GM19240 (cell line): ENCODE results near the gene NSMCE3.
"Not testable (repeated sequence)": the region's sequence is repeated elsewhere in the genome, so short reads cannot be mapped to it uniquely, and the experiment has no call there.

ENCODE experiments used
- DNase-seq: peaks from one replicate; pipeline ENCODE4 v3.0.0; 2011; ENCODE audit warnings: low spot score; ENCODE audit not compliant: insufficient read length

The NSMCE3 gene

GRCh38 chr15:29270169-29270955, 740 bp upstream of the NSMCE3 start:
- DNase-seq, result no peak

- no peak for DNase-seq
Measured at GRCh38 chr15:29268706-29269484, 727 bp downstream of the NSMCE3 start.

- DNase-seq, result no peak
Measured at GRCh38 chr15:29266052-29266582, 3.5 kb downstream of the NSMCE3 start.

DNA sequence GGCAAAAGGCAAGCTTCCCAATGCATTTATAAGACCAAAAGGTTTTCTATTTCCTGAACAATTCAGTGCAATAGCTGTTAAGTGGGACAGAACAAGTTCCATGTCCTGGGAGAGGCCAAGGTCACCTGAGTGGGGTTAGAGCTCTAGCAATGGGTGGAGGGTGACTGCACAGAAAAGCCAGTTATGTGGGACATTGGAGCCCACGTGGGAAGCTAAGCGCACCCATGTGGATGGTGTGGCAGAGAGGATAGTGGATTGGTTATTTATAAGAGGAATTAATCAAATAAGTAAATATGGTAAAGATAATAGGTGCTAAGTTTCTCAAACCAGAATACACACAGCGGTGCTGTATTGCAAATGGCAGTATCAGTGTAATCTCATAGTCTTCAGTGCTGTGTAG, 6.3 kb downstream of the NSMCE3 start:
- no peak for DNase-seq

DNA sequence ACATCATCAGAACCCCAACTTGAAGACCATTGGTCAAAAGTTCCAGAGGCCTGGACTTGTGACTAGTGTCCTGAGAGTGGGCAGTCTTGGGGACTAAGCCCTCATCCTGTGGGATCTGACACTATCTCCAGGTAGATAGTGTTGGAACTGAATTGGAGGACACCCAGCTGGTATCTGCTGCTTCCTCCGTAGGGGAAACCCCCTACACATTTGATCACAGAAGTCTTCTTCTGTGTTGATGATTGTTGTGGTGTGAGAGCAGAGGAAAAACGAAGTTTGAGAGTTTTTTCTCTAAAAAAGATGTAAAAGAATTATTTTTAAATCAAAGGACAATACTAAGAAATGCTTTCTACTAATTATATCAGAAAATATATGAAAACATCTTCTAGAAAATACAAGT, 6.9 kb downstream of the NSMCE3 start:
- no peak for DNase-seq

- DNase-seq, result no peak
Measured at GRCh38 chr15:29260896-29261295, 8.7 kb downstream of the NSMCE3 start.

- DNase-seq, result no peak
Measured at GRCh38 chr15:29259233-29259632, 10.4 kb downstream of the NSMCE3 start.

DNA sequence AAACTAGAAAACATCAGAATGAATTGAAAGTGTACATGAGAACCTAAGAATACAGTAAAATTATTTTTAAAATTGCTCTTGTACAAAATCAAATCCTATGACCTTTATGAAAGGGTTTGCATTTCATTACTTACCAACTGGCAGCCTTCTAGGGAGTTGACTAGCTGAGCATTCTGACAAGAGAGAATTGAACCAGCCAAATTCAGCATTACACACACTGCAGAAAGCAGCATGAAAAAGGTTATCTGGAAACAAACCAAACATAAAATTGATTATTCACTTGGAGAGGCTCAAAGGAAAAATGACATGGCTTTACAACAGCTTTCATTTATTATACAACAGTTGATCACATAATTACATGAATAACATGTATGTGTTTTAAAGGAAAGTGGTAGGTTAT, 17.4 kb downstream of the NSMCE3 start:
- no peak for DNase-seq

GRCh38 chr15:29244544-29244943, 25.1 kb downstream of the NSMCE3 start:
- DNase-seq, result no peak

- no peak for DNase-seq
Measured at GRCh38 chr15:29244123-29244522, 25.5 kb downstream of the NSMCE3 start.

DNA sequence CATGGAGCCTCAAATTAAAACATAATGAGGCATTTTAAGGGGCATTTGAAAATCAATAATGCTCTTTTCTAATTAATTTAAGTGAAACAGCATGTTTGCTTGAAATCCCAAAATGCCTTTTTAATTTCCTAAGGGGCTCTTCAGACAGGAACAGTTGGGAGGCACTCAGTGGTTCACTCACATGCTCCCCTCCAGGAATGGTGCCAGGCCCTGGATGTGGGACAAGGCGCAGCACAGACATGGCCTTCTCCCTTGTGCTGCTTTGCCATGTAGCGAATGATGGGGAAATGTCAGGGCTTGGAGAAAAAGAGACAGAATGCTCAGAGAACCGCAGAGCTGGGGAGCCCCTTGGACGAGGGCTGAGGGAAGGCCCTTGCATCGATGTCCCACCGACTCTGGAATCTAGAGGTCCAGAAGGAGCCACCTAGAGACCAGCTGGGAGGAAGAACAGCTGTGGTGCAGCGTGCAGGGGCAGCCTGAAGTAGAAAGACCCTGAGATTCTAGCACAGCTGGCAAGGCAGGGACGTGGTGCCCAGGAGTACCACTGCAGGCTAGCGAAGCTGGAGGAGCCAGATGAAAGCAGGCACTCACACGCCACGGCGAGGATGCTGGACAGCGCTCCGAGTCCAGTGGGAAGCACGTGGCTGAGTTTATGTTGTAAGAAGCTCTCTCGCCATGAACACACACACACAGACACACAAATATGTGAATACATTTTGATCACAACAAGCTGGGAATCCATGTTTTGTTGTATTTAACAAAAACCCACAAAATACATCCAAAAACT, 27.0 kb downstream of the NSMCE3 start:
- no peak for DNase-seq

DNA sequence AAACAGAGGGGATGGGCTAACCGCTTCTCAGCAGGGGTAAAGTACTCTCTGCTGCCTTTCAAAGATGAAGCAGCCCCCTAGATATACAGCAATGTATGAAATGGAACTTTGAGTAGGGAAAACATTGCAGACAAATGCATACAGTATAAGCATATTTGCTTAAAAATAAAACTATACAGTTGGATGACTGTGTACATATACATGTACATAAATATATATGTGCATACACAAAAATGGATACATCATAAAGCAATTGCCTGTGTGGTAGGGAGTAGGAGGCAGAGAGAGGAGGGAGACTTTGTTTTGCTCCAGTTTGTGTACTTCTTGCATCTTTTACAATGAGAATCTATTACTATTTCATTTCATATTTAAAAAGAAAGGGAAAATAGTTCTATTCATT, 28.4 kb downstream of the NSMCE3 start:
- DNase-seq, result no peak

- no peak for DNase-seq
Measured at GRCh38 chr15:29239395-29239794, 30.2 kb downstream of the NSMCE3 start.

DNA sequence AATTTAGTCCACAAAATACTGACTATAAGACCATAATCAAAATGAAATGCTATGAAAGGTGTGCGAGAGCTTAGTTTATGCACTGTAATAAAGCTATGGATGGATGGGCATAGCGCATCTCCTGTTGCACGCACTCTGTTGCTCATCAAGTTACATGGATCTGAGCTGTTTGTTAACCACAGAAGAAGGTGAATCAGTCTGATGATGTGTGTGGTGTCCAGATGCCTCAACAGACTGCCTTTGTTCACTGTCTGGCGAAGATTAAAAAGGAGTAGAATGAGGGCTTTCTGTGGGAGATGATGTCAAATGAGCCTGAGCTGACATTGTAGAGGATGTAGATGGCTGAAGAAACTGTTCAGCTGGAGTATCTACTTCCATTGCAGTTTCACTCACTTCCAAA, 36.1 kb downstream of the NSMCE3 start:
- DNase-seq, result no peak

DNA sequence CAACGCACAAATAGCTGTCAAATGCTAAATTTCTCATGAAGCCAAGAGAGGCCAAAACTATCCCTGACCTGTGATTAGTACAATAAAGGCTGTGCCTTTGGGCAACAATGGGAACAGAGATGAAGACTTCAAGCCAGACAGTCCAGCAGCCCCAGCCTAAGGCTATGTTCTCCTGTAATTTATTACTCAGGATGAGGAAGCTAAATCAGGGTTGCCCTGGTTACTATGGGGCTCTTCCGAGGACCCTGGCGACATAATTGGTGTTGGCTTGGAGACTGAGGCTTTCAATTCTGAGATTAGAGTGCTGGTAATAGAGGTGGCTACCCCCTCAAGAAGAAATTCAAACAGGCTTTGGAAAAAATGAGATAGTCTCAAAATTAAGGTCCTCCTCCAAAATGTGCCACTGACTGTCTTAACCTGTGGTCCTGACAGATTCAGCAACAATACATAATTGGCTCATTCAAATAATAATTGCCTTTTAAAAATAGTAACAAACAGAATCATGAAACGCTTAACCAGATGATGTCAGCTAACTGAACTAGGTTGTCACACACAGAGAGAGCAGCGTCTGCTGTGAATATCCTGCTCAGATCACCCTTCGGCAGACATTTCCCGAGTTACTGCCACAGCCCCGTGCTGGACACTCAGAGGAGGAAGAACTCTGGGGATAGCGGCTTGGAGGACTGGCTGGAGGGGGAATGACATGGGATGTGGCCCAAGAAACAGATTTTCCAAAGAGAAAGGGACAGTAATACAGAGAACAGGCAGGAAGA, 43.0 kb downstream of the NSMCE3 start:
- no peak for DNase-seq

- no peak for DNase-seq
Measured at GRCh38 chr15:29225534-29226234, 43.9 kb downstream of the NSMCE3 start.

DNA sequence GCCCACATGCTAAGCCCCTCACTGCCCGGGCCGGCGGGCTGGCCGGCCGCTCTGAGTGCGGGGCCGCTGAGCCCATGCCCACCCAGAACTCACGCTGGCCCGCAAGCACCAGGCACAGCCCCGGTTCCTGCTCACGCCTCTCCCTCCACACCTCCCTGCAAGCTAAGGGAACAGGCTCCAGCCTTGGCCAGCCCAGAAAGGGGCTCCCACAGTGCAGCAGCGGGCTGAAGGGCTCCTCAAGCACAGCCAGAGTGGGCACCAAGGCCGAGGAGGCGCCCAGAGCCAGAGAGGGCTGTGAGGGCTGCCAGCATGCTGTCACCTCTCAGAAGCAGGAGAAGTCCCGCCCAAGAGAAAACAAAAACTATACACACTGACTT, 44.6 kb downstream of the NSMCE3 start:
- DNase-seq, result not testable (repeated sequence)

DNA sequence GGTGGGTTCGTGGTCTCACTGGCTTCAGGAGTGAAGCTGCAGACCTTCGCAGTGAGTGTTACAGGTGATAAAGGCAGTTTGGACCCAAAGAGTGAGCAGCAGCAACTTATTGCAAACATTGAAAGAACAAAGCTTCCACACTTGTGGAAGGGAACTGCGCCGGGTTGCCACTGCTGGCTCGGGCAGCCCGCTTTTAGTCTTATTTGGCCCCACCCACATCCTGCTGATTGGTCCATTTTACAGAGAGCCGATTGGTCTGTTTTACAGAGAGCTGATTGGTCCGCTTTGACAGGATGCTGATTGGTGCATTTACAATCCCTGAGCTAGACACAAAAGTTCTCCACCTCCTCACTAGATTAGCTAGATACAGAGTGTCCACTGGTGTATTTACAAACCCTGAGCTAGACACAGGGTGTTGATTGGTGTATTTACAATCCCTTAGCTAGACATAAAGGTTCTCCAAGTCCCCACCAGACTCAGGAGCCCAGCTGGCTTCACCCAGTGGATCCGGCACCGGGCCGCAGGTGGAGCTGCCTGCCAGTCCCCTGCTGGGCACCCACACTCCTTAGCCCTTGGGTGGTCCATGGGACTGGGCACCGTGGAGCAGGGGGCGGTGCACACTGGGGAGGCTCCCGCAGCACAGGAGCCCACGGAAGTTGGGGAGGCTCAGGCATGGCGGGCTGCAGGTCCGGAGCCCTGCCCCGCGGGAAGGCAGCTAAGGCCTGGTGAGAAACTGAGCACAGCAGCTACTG, 45.2 kb downstream of the NSMCE3 start:
- DNase-seq, result not testable (repeated sequence)

- no peak for DNase-seq
Measured at GRCh38 chr15:29223640-29224039, 46.0 kb downstream of the NSMCE3 start.
